ENCODE results near the gene MAPKBP1.

Gene MAPKBP1

DNA sequence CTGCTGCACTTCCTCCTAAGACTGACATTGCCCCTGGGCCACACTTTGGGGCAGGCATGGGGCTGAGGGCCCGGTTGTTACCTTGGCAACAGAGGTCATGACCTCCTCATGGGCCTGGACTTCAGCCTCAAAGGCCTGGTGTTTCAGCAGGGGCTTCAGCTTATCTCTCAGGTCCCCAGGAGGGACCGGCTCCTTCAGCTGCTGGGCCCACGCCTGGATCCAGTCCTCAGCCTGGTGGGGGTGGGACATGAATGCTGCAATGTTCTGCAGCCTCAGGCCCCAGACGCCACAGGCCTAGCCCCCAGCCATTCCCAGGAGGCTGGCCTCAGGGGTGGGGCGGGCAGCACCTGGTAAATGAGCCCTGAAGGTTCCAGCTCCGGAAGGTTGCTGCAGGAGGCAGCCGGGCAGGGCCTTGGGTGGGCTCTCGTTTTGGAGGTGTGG is 92.0 kb downstream of the MAPKBP1 start:
- Histone ChIP-seq H3K27me3 (ENCODE audit: control insufficient read depth, insufficient read depth, low read length) (peaks cover 9% of the 10 kb centered on the region), H3K9ac (ENCODE audit: low read depth, low read length) (no peak overlapping the region)

GRCh38 chr15:41866872-41867579 is 92.7 kb downstream of the MAPKBP1 start:
- peaks cover 6% of the 10 kb centered on the region for H3K27me3 ChIP-seq (ENCODE audit: control insufficient read depth, insufficient read depth, low read length)
- no peaks in the 10 kb centered on the region for H3K9me3 ChIP-seq (replicated peaks; ENCODE audit: low read length)
- H3K36me3 ChIP-seq (ENCODE audit: insufficient read depth, low read length): no peaks in the 10 kb centered on the region
- no peak overlapping the region for H3K4me3 ChIP-seq (ENCODE audit: low read length)
- no peak overlapping the region for H3K4me2 ChIP-seq (ENCODE audit: low read length)
- H3K9ac ChIP-seq (ENCODE audit: low read depth, low read length): no peak overlapping the region
- peaks cover 16% of the 10 kb centered on the region for H3K4me1 ChIP-seq (ENCODE audit: control insufficient read depth, insufficient read depth, low read length)

More for the DNA sequence above, 92.0 kb downstream of the MAPKBP1 start:
- Histone ChIP-seq H3K36me3 (ENCODE audit: insufficient read depth, low read length) (no peaks in the 10 kb centered on the region), H3K4me1 (ENCODE audit: control insufficient read depth, insufficient read depth, low read length) (peaks cover 14% of the 10 kb centered on the region), H3K4me2 (ENCODE audit: low read length) (no peak overlapping the region), H3K4me3 (ENCODE audit: low read length) (no peak overlapping the region), H3K9me3 (replicated peaks; ENCODE audit: low read length) (no peaks in the 10 kb centered on the region)

DNA sequence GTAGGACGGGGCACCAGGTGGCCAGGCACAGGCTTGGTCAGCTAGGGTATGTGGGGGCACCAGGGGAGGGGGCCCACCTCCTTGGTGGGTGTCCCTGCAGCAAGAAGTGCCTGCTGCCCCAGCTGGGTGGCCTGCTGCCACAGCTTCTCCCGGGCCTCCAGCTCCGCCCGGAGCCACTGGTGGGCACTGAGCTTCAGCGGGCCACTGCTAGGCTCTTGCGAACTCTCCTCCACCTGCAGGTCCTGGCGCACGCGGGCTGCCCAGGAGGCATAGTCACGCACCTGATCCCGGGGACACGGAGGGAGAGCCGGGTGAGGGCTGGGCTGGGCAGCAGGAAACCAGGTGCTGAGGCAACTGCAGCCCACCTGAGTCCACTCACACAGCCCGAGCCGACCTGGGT is 94.0 kb downstream of the MAPKBP1 start:
- H3K9me3 ChIP-seq (replicated peaks; ENCODE audit: low read length): no peaks in the 10 kb centered on the region
- H3K4me1 ChIP-seq (ENCODE audit: control insufficient read depth, insufficient read depth, low read length): peaks cover 16% of the 10 kb centered on the region
- no peak overlapping the region for H3K4me3 ChIP-seq (ENCODE audit: low read length)
- H3K9ac ChIP-seq (ENCODE audit: low read depth, low read length): no peak overlapping the region
- no peaks in the 10 kb centered on the region for H3K36me3 ChIP-seq (ENCODE audit: insufficient read depth, low read length)
- H3K4me2 ChIP-seq (ENCODE audit: low read length): no peak overlapping the region
- H3K27me3 ChIP-seq (ENCODE audit: control insufficient read depth, insufficient read depth, low read length): peaks cover 6% of the 10 kb centered on the region

DNA sequence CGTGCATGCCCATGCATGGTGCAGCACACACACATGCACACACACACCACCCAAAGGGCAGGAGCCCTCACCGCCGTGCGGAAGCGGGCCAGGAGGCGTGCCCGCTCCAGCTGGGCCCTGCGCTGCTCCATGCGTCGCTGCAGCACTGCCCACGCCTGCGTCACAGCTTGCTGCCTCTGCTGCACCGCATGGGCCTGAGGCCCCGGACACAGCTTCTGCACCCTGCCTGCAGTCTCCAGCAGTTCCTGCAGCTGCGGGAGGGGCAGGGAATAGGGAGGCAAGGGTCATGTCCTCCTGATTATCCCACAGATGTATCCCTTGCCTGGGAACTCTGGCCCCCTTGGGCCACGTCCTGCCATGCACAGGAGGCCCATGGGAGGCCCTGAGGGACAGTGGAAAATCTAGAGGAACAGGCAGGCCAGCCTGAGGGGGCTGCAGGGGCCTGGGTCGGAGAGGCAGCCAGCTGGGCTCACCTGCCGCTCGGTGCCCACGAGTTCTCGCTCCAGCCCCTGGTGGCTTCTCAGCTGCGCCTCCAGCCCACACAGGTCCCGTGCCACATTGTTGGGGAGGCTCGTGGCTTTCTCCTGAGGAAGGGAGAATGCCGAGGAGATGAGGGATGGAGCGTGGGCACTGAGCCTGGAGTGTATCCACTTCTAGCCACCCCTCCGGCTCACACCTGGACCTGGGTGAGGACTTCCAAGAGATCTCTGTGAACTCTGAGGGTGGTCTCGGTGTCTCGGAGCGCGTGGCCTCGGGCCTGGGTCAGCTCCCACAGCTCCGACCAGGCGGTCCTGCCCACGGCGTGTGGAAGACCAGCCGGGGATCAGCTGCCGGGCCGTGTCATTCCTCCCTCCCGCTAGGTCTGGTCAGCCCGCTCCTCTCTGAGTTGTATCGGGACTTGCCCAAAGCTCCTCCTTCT is 95.7 kb downstream of the MAPKBP1 start:
- no peak overlapping the region for H3K4me3 ChIP-seq (ENCODE audit: low read length)

GRCh38 chr15:41870689-41871081 is 96.4 kb downstream of the MAPKBP1 start:
- no peaks in the 10 kb centered on the region for H3K27me3 ChIP-seq (ENCODE audit: control insufficient read depth, insufficient read depth, low read length)
- no peaks in the 10 kb centered on the region for H3K9me3 ChIP-seq (replicated peaks; ENCODE audit: low read length)
- H3K4me2 ChIP-seq (ENCODE audit: low read length): peak overlapping the region; percentile 16
- no peak overlapping the region for H3K4me3 ChIP-seq (ENCODE audit: low read length)
- H3K36me3 ChIP-seq (ENCODE audit: insufficient read depth, low read length): no peaks in the 10 kb centered on the region
- H3K9ac ChIP-seq (ENCODE audit: low read depth, low read length): no peak overlapping the region
- H3K4me1 ChIP-seq (ENCODE audit: control insufficient read depth, insufficient read depth, low read length): peaks cover 16% of the 10 kb centered on the region

More for the DNA sequence above, 95.7 kb downstream of the MAPKBP1 start:
- Histone ChIP-seq H3K9ac (ENCODE audit: low read depth, low read length) (no peak overlapping the region), H3K4me2 (ENCODE audit: low read length) (peak overlapping the region; percentile 16), H3K36me3 (ENCODE audit: insufficient read depth, low read length) (no peaks in the 10 kb centered on the region), H3K9me3 (replicated peaks; ENCODE audit: low read length) (no peaks in the 10 kb centered on the region), H3K4me1 (ENCODE audit: control insufficient read depth, insufficient read depth, low read length) (peaks cover 16% of the 10 kb centered on the region), H3K27me3 (ENCODE audit: control insufficient read depth, insufficient read depth, low read length) (no peaks in the 10 kb centered on the region)

DNA sequence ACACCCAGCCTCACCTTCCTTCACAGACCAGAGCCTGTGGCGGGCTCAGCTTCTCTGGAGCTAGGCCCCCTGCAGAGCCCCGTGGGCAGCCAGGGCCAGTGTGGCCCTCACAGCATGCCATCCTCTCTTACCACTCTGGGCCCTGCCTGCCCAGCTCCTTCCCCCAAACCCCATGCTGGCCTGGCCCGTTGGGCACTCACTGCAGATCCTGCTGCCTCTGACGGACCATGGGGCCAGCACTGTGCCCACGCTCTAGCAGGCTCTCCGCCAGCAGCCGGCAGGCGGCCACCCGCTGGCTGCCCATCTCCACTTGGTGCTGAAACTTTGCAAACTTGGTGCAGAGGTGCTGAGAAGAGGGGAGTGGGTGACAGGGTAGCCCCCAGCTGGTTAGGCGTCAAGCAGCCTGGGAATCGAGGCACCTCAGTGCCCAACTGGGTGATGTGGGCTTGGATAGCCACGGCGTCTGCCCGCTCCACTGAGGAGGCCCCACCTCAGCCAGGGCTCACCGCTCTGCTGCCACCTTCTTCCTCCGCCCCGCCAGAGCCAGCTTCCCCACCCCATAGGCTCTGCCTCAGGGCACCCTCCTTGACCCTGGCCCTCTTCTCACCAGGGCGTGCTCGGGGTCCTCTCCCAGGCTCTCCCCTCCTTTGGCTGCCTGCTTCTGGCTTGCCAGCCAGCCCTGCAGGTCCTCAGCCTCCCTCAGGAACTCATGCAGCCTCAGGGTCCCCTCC is 97.1 kb downstream of the MAPKBP1 start:
- H3K4me3 ChIP-seq (ENCODE audit: low read length): no peak overlapping the region
- H3K9ac ChIP-seq (ENCODE audit: low read depth, low read length): no peak overlapping the region
- no peaks in the 10 kb centered on the region for H3K36me3 ChIP-seq (ENCODE audit: insufficient read depth, low read length)
- no peaks in the 10 kb centered on the region for H3K27me3 ChIP-seq (ENCODE audit: control insufficient read depth, insufficient read depth, low read length)
- H3K4me1 ChIP-seq (ENCODE audit: control insufficient read depth, insufficient read depth, low read length): peaks cover 16% of the 10 kb centered on the region
- H3K4me2 ChIP-seq (ENCODE audit: low read length): peak overlapping the region; percentile 16
- H3K9me3 ChIP-seq (replicated peaks; ENCODE audit: low read length): no peaks in the 10 kb centered on the region

GRCh38 chr15:41872166-41872747 is 98.0 kb downstream of the MAPKBP1 start:
- H3K9me3 ChIP-seq (replicated peaks; ENCODE audit: low read length): no peaks in the 10 kb centered on the region
- no peak overlapping the region for H3K4me3 ChIP-seq (ENCODE audit: low read length)
- no peaks in the 10 kb centered on the region for H3K36me3 ChIP-seq (ENCODE audit: insufficient read depth, low read length)
- H3K9ac ChIP-seq (ENCODE audit: low read depth, low read length): no peak overlapping the region
- no peak overlapping the region for H3K4me2 ChIP-seq (ENCODE audit: low read length)
- peaks cover 16% of the 10 kb centered on the region for H3K4me1 ChIP-seq (ENCODE audit: control insufficient read depth, insufficient read depth, low read length)
- H3K27me3 ChIP-seq (ENCODE audit: control insufficient read depth, insufficient read depth, low read length): no peaks in the 10 kb centered on the region

- Histone ChIP-seq H3K27me3 (ENCODE audit: control insufficient read depth, insufficient read depth, low read length) (no peaks in the 10 kb centered on the region), H3K36me3 (ENCODE audit: insufficient read depth, low read length) (no peaks in the 10 kb centered on the region), H3K4me3 (ENCODE audit: low read length) (no peak overlapping the region), H3K4me2 (ENCODE audit: low read length) (no peak overlapping the region), H3K4me1 (ENCODE audit: control insufficient read depth, insufficient read depth, low read length) (peaks cover 16% of the 10 kb centered on the region), H3K9me3 (replicated peaks; ENCODE audit: low read length) (no peaks in the 10 kb centered on the region), H3K9ac (ENCODE audit: low read depth, low read length) (no peak overlapping the region)
These were observed 99.4 kb downstream of the MAPKBP1 start for GRCh38 chr15:41873711-41874110.

- Histone ChIP-seq H3K4me3 (ENCODE audit: low read length) (no peak overlapping the region), H3K36me3 (ENCODE audit: insufficient read depth, low read length) (no peaks in the 10 kb centered on the region)
These were observed 100.5 kb downstream of the MAPKBP1 start for GRCh38 chr15:41874736-41875135.

GRCh38 chr15:41876007-41876406 is 101.7 kb downstream of the MAPKBP1 start:
- no peak overlapping the region for H3K4me3 ChIP-seq (ENCODE audit: low read length)
- H3K4me2 ChIP-seq (ENCODE audit: low read length): no peak overlapping the region
- no peaks in the 10 kb centered on the region for H3K9me3 ChIP-seq (replicated peaks; ENCODE audit: low read length)
- H3K9ac ChIP-seq (ENCODE audit: low read depth, low read length): no peak overlapping the region
- H3K27me3 ChIP-seq (ENCODE audit: control insufficient read depth, insufficient read depth, low read length): peaks cover 7% of the 10 kb centered on the region
- peaks cover 5% of the 10 kb centered on the region for H3K4me1 ChIP-seq (ENCODE audit: control insufficient read depth, insufficient read depth, low read length)
- H3K36me3 ChIP-seq (ENCODE audit: insufficient read depth, low read length): no peaks in the 10 kb centered on the region

More at GRCh38 chr15:41874736-41875135, 100.5 kb downstream of the MAPKBP1 start:
- Histone ChIP-seq H3K9me3 (replicated peaks; ENCODE audit: low read length) (no peaks in the 10 kb centered on the region), H3K27me3 (ENCODE audit: control insufficient read depth, insufficient read depth, low read length) (peaks cover 3% of the 10 kb centered on the region), H3K9ac (ENCODE audit: low read depth, low read length) (no peak overlapping the region), H3K4me1 (ENCODE audit: control insufficient read depth, insufficient read depth, low read length) (peaks cover 16% of the 10 kb centered on the region), H3K4me2 (ENCODE audit: low read length) (no peak overlapping the region)

- Histone ChIP-seq H3K9ac (ENCODE audit: low read depth, low read length) (no peak overlapping the region), H3K36me3 (ENCODE audit: insufficient read depth, low read length) (no peaks in the 10 kb centered on the region)
These were observed 102.4 kb downstream of the MAPKBP1 start for GRCh38 chr15:41876689-41877088.

More at GRCh38 chr15:41876689-41877088, 102.4 kb downstream of the MAPKBP1 start:
- H3K4me2 ChIP-seq (ENCODE audit: low read length): no peak overlapping the region
- peaks cover 5% of the 10 kb centered on the region for H3K4me1 ChIP-seq (ENCODE audit: control insufficient read depth, insufficient read depth, low read length)
- no peak overlapping the region for H3K4me3 ChIP-seq (ENCODE audit: low read length)
- no peaks in the 10 kb centered on the region for H3K9me3 ChIP-seq (replicated peaks; ENCODE audit: low read length)
- H3K27me3 ChIP-seq (ENCODE audit: control insufficient read depth, insufficient read depth, low read length): peaks cover 13% of the 10 kb centered on the region
